ENCODE data around the gene LRP1B.
"Not testable (repeated sequence)": the region's sequence is repeated elsewhere in the genome, so short reads cannot be mapped to it uniquely, and the experiment has no call there.

LRP1B gene

GRCh38 chr2:140577453-140577852, 1553.4 kb downstream of the LRP1B start:
- no peak for DNase-seq

- no peak for DNase-seq
These were observed 1563.1 kb downstream of the LRP1B start for GRCh38 chr2:140567734-140568133.

GRCh38 chr2:140565756-140566155, 1565.1 kb downstream of the LRP1B start:
- DNase-seq: no peak

- no peak for DNase-seq
These were observed 1575.1 kb downstream of the LRP1B start for GRCh38 chr2:140555701-140556100.

- DNase-seq: no peak
These were observed 1578.2 kb downstream of the LRP1B start for GRCh38 chr2:140552634-140553033.

GRCh38 chr2:140551287-140551686, 1579.5 kb downstream of the LRP1B start:
- DNase-seq: no peak

GRCh38 chr2:140550821-140551220, 1580.0 kb downstream of the LRP1B start:
- DNase-seq: no peak

GRCh38 chr2:140544769-140545168, 1586.0 kb downstream of the LRP1B start:
- DNase-seq: not testable (repeated sequence)

- no peak for DNase-seq
These were observed 1588.2 kb downstream of the LRP1B start for GRCh38 chr2:140542627-140543026.

- no peak for DNase-seq
These were observed 1591.5 kb downstream of the LRP1B start for GRCh38 chr2:140539242-140539875.

- no peak for DNase-seq
These were observed 1601.1 kb downstream of the LRP1B start for GRCh38 chr2:140529706-140530105.

GRCh38 chr2:140528982-140529381, 1601.8 kb downstream of the LRP1B start:
- DNase-seq: no peak

GRCh38 chr2:140526575-140526974, 1604.2 kb downstream of the LRP1B start:
- DNase-seq: no peak

- no peak for DNase-seq
These were observed 1618.7 kb downstream of the LRP1B start for GRCh38 chr2:140512106-140512505.

- DNase-seq: no peak
These were observed 1621.1 kb downstream of the LRP1B start for GRCh38 chr2:140509765-140510164.

GRCh38 chr2:140508756-140509155, 1622.1 kb downstream of the LRP1B start:
- no peak for DNase-seq

- DNase-seq: no peak
These were observed 1624.2 kb downstream of the LRP1B start for GRCh38 chr2:140506606-140507005.

GRCh38 chr2:140504601-140505000, 1626.2 kb downstream of the LRP1B start:
- no peak for DNase-seq

GRCh38 chr2:140502951-140503630, 1627.7 kb downstream of the LRP1B start:
- DNase-seq: no peak

GRCh38 chr2:140498360-140498759, 1632.5 kb downstream of the LRP1B start:
- no peak for DNase-seq

GRCh38 chr2:140496714-140497113, 1634.1 kb downstream of the LRP1B start:
- DNase-seq: no peak

- no peak for DNase-seq
These were observed 1638.9 kb downstream of the LRP1B start for GRCh38 chr2:140491876-140492275.

GRCh38 chr2:140489193-140489592, 1641.6 kb downstream of the LRP1B start:
- DNase-seq: no peak

- DNase-seq: no peak
These were observed 1649.7 kb downstream of the LRP1B start for GRCh38 chr2:140481136-140481535.

GRCh38 chr2:140473851-140474250, 1657.0 kb downstream of the LRP1B start:
- DNase-seq: no peak

Measured in stimulated activated CD4-positive, alpha-beta T cell treated with anti-CD3 and anti-CD28 coated beads, Interleukin-4, amount 100 ng/mL, for 1 hour (primary cell).